ENCODE results near the gene MINDY2.
A peak's percentile ranks its signal among the peaks of the same experiment; 100 is the strongest.

The MINDY2 gene

GRCh38 chr15:58741032-58741431, 30.1 kb upstream of the MINDY2 start:
- no peak for DNase-seq (ENCODE audit: extremely low read depth, insufficient read length)
- H3K4me3 ChIP-seq (replicated peaks; ENCODE audit: low read depth, low read length): no peak overlapping the region
- H3K27me3 ChIP-seq (replicated peaks; ENCODE audit: control insufficient read depth, insufficient read depth, low read length): no peaks in the 10 kb centered on the region
- no peaks in the 10 kb centered on the region for H3K36me3 ChIP-seq (ENCODE audit: control insufficient read depth, insufficient read depth, low read length)
- TF ChIP-seq, protein P1, sequence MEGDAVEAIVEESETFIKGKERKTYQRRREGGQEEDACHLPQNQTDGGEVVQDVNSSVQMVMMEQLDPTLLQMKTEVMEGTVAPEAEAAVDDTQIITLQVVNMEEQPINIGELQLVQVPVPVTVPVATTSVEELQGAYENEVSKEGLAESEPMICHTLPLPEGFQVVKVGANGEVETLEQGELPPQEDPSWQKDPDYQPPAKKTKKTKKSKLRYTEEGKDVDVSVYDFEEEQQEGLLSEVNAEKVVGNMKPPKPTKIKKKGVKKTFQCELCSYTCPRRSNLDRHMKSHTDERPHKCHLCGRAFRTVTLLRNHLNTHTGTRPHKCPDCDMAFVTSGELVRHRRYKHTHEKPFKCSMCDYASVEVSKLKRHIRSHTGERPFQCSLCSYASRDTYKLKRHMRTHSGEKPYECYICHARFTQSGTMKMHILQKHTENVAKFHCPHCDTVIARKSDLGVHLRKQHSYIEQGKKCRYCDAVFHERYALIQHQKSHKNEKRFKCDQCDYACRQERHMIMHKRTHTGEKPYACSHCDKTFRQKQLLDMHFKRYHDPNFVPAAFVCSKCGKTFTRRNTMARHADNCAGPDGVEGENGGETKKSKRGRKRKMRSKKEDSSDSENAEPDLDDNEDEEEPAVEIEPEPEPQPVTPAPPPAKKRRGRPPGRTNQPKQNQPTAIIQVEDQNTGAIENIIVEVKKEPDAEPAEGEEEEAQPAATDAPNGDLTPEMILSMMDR (IDR thresholded peaks at IDR 0.05; ENCODE audit: insufficient read depth, low read length, poor library complexity, severe bottlenecking): no peak

DNA sequence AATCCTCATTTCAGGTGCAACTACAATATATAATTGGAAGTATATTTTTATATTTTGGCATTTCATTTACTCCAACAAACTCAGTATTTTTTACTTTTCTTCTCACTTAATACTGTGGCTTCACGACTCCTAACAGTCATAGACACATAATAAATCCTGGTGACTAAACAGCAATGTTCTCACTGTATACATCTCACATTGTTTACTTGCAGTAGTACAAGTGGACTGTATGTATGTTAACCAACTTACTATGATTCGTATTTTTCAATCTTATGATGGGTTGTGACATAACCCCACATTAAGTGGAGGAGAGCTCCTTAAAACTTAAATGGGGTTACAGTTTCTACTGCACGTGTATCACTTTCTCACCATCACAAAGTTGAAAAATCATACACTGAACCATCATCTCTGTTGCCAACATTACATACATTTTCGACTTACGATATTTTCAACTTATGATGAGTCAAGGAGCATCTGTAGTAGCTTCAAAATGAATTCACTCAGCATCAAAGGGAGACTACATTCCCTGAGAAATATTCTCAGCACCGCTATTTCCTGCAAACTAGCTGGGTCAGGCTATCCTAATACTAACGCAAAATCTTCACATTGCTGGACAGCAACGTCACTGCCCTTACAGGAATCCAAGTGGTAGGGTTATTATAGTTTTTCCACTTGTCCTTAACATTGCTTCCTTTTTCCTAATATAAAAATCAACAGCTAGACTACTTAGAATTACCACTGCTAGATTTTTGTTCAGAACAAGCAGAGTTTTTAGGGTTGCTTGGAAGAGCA, 28.9 kb upstream of the MINDY2 start:
- DNase-seq (ENCODE audit: extremely low read depth, insufficient read length): no peak
- TF ChIP-seq, protein P1 (IDR thresholded peaks at IDR 0.05; ENCODE audit: insufficient read depth, low read length, poor library complexity, severe bottlenecking): no peak
- no peaks in the 10 kb centered on the region for H3K36me3 ChIP-seq (ENCODE audit: control insufficient read depth, insufficient read depth, low read length)
- H3K27me3 ChIP-seq (replicated peaks; ENCODE audit: control insufficient read depth, insufficient read depth, low read length): no peaks in the 10 kb centered on the region
- H3K4me3 ChIP-seq (replicated peaks; ENCODE audit: low read depth, low read length): no peak overlapping the region

GRCh38 chr15:58742819-58743502, 28.1 kb upstream of the MINDY2 start:
- Histone ChIP-seq H3K27me3 (replicated peaks; ENCODE audit: control insufficient read depth, insufficient read depth, low read length) (no peaks in the 10 kb centered on the region), H3K4me3 (replicated peaks; ENCODE audit: low read depth, low read length) (no peak overlapping the region), H3K36me3 (ENCODE audit: control insufficient read depth, insufficient read depth, low read length) (no peaks in the 10 kb centered on the region)
- no peak for DNase-seq (ENCODE audit: extremely low read depth, insufficient read length)
- TF ChIP-seq, protein P1 (IDR thresholded peaks at IDR 0.05; ENCODE audit: insufficient read depth, low read length, poor library complexity, severe bottlenecking): no peak

GRCh38 chr15:58746174-58746573, 24.9 kb upstream of the MINDY2 start:
- TF ChIP-seq, protein P1 (IDR thresholded peaks at IDR 0.05; ENCODE audit: insufficient read depth, low read length, poor library complexity, severe bottlenecking): no peak
- no peaks in the 10 kb centered on the region for H3K27me3 ChIP-seq (replicated peaks; ENCODE audit: control insufficient read depth, insufficient read depth, low read length)
- H3K36me3 ChIP-seq (ENCODE audit: control insufficient read depth, insufficient read depth, low read length): no peaks in the 10 kb centered on the region
- DNase-seq (ENCODE audit: extremely low read depth, insufficient read length): no peak
- no peak overlapping the region for H3K4me3 ChIP-seq (replicated peaks; ENCODE audit: low read depth, low read length)

DNA sequence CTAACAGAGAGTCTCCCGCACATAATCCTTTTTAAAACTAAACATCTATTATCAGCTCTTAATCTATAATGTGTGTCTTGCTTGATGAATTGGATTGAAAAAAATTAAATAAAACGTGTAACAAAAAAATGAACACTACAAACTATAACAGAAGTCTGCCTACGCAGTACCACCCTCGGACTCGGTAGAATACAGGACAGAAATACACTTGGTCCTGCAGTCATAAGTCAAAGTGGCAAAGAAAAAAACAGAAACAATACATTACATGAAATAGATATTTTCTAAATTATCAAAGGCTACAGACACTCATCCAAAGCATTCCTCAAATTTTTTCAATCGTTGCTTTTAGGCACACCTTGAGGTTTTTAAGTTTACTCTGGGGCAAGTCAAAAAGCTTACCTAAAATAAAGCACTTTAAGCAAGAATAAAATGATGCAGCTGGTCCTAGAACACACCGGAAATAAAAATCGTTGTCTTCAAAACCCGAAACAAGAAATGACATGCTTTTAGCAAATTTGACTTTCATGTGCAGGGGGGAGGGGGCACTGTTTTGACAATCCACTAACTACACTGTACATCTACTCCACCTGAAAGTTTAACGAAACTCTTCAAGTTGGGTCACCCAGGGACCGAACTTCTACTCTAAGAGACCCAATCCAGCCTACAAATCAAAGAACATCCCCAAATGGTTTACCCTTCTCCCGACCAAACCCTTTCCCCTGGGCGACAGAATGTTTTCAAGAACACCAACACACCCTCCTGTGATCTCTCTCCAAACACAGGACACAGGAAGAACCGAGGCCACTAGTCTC, 22.9 kb upstream of the MINDY2 start:
- Histone ChIP-seq H3K27me3 (replicated peaks; ENCODE audit: control insufficient read depth, insufficient read depth, low read length) (no peaks in the 10 kb centered on the region), H3K36me3 (ENCODE audit: control insufficient read depth, insufficient read depth, low read length) (no peaks in the 10 kb centered on the region), H3K4me3 (replicated peaks; ENCODE audit: low read depth, low read length) (peak overlapping the region; percentile 82)
- TF ChIP-seq, protein P1 (IDR thresholded peaks at IDR 0.05; ENCODE audit: insufficient read depth, low read length, poor library complexity, severe bottlenecking): no peak
- DNase-seq (ENCODE audit: extremely low read depth, insufficient read length): peak; percentile 31

Measured in GM06990 (cell line).